H9 (cell line): ENCODE measurements around the gene BICRAL. TPM values are rescaled to one million over a fixed set of nuclear protein-coding genes. Genes with fewer than 3 reads are reported as not detected.
"Not testable (repeated sequence)": the region's sequence is repeated elsewhere in the genome, so short reads cannot be mapped to it uniquely, and the experiment has no call there.

Experiments
- DNase-seq: peaks from one replicate; pipeline ENCODE4 v3.0.0-alpha.2; 2017
- H2AFZ ChIP-seq: one replicate; pipeline ENCODE4 v1.6.1; 2013; ENCODE audit warnings: mild to moderate bottlenecking, low read length, control low read depth, moderate library complexity
- H2AK5ac ChIP-seq: 2 replicates; pipeline ENCODE4 v1.6.1; 2013; ENCODE audit warnings: low read length, control low read depth, mixed read lengths; ENCODE audit not compliant: insufficient read length
- H2BK120ac ChIP-seq: one replicate; pipeline ENCODE4 v1.6.1; 2013; ENCODE audit warnings: low read depth, mild to moderate bottlenecking, low read length, control low read depth, inconsistent platforms; ENCODE audit not compliant: poor library complexity, severe bottlenecking
- H2BK12ac ChIP-seq: 2 replicates; pipeline ENCODE4 v1.6.1; 2013; ENCODE audit warnings: low read length, control low read depth, mixed read lengths, low read depth; ENCODE audit not compliant: insufficient read length
- H2BK15ac ChIP-seq: 2 replicates; pipeline ENCODE4 v1.6.1; 2013; ENCODE audit warnings: low read depth, low read length, control low read depth
- H2BK20ac ChIP-seq: one replicate; pipeline ENCODE4 v1.6.1; 2013; ENCODE audit warnings: low read depth, mild to moderate bottlenecking, low read length, control low read depth, inconsistent platforms; ENCODE audit not compliant: poor library complexity, severe bottlenecking
- H2BK5ac ChIP-seq: 2 replicates; pipeline ENCODE4 v1.6.1; 2013; ENCODE audit warnings: low read length, control low read depth, mixed read lengths; ENCODE audit not compliant: insufficient read length
- H3K14ac ChIP-seq: 2 replicates; pipeline ENCODE4 v1.6.1; 2013; ENCODE audit warnings: low read length, control low read depth; ENCODE audit not compliant: insufficient read depth
- H3K18ac ChIP-seq: 2 replicates; pipeline ENCODE4 v1.6.1; 2013; ENCODE audit warnings: low read depth, mild to moderate bottlenecking, mixed read lengths, low read length, control low read depth; ENCODE audit not compliant: insufficient read length
- H3K23ac ChIP-seq: 2 replicates; pipeline ENCODE4 v1.6.1; 2013; ENCODE audit warnings: low read length, control low read depth, mixed read lengths, low read depth; ENCODE audit not compliant: insufficient read length
- H3K23me2 ChIP-seq: 2 replicates; pipeline ENCODE4 v1.6.1; 2013; ENCODE audit warnings: low read depth, mild to moderate bottlenecking, mixed read lengths, low read length, control low read depth; ENCODE audit not compliant: insufficient read length, poor library complexity, severe bottlenecking
- H3K27ac ChIP-seq: 2 replicates; pipeline ENCODE4 v1.5.1; 2013; ENCODE audit warnings: low read length, control low read depth, mixed read lengths, low read depth; ENCODE audit not compliant: insufficient read length
- H3K27me3 ChIP-seq: 2 replicates; pipeline ENCODE4 v1.6.1; 2013; ENCODE audit warnings: low read length, control low read depth, inconsistent platforms; ENCODE audit not compliant: insufficient read depth
- H3K4ac ChIP-seq: 2 replicates; pipeline ENCODE4 v1.6.1; 2013; ENCODE audit warnings: low read depth, mild to moderate bottlenecking, control low read depth, inconsistent platforms, low read length, moderate library complexity
- H3K4me1 ChIP-seq: 2 replicates; pipeline ENCODE4 v1.6.1; 2013; ENCODE audit warnings: low read length, control low read depth, inconsistent platforms; ENCODE audit not compliant: insufficient read depth
- H3K4me2 ChIP-seq: 2 replicates; pipeline ENCODE4 v1.6.1; 2013; ENCODE audit warnings: low read length, control low read depth, mixed read lengths; ENCODE audit not compliant: insufficient read length, insufficient read depth
- H3K56ac ChIP-seq: 2 replicates; pipeline ENCODE4 v1.6.1; 2013; ENCODE audit warnings: low read depth, mild to moderate bottlenecking, mixed read lengths, low read length, control low read depth; ENCODE audit not compliant: insufficient read length
- H3K79me1 ChIP-seq: 2 replicates; pipeline ENCODE4 v1.6.1; 2013; ENCODE audit warnings: low read depth, mild to moderate bottlenecking, moderate library complexity, low read length, control low read depth, inconsistent platforms; ENCODE audit not compliant: insufficient read depth, poor library complexity, severe bottlenecking
- H3K79me2 ChIP-seq: 2 replicates; pipeline ENCODE4 v1.6.1; 2013; ENCODE audit warnings: low read length, control low read depth, inconsistent platforms; ENCODE audit not compliant: insufficient read depth
- H3K9ac ChIP-seq: 2 replicates; pipeline ENCODE4 v1.6.1; 2013; ENCODE audit warnings: low read length, control low read depth, mixed read lengths; ENCODE audit not compliant: insufficient read length; ENCODE audit errors: extremely low read depth
- H3K9me3 ChIP-seq: one replicate; pipeline ENCODE4 v1.6.1; 2013; ENCODE audit warnings: low read depth, low read length, inconsistent platforms; ENCODE audit not compliant: control insufficient read depth
- H3T11ph ChIP-seq: one replicate; pipeline ENCODE4 v1.6.1; 2013; ENCODE audit warnings: mild to moderate bottlenecking, low read length, control low read depth, inconsistent platforms
- H4K20me1 ChIP-seq: one replicate; pipeline ENCODE4 v1.6.1; 2013; ENCODE audit not compliant: control insufficient read depth, insufficient read length, insufficient read depth
- H4K5ac ChIP-seq: 2 replicates; pipeline ENCODE4 v1.6.1; 2013; ENCODE audit warnings: low read depth, mild to moderate bottlenecking, mixed read lengths, low read length, control low read depth; ENCODE audit not compliant: insufficient read length
- H4K8ac ChIP-seq: replicated peaks from 2 replicates; pipeline ENCODE4 v1.6.1; 2013; ENCODE audit warnings: low read length, control low read depth, mixed read lengths, low read depth; ENCODE audit not compliant: insufficient read length
- H4K91ac ChIP-seq: 2 replicates; pipeline ENCODE4 v1.6.1; 2013; ENCODE audit warnings: low read depth, mild to moderate bottlenecking, moderate library complexity, mixed read lengths, low read length, control low read depth; ENCODE audit not compliant: insufficient read length
- H3K27ac Mint-ChIP-seq, 3 experiments: 2 replicates in 2 of 3; 3 replicates in 1 of 3; pipeline ENCODE4 v1.8.0; 2020 to 2021; ENCODE audit warnings: mixed read lengths in 3 of 3, mild to moderate bottlenecking in 1 of 3, moderate library complexity in 1 of 3
- H3K27me3 Mint-ChIP-seq: 2 replicates; pipeline ENCODE4 v1.8.0; 2021; ENCODE audit warnings: low read depth, mild to moderate bottlenecking, moderate library complexity, mixed read lengths
- H3K36me3 Mint-ChIP-seq, 3 experiments: 2 replicates in 2 of 3; 3 replicates in 1 of 3; pipeline ENCODE4 v1.8.0; 2020 to 2021; ENCODE audit warnings: low read depth in 3 of 3, mixed read lengths in 3 of 3; ENCODE audit not compliant: insufficient read depth in 1 of 3
- H3K4me1 Mint-ChIP-seq, 2 experiments: 2 replicates each; pipeline ENCODE4 v1.8.0; 2020; ENCODE audit warnings: mixed read lengths in 2 of 2
- H3K4me3 Mint-ChIP-seq, 2 experiments: 2 replicates in 1 of 2; 3 replicates in 1 of 2; pipeline ENCODE4 v1.8.0; 2020 to 2021; ENCODE audit warnings: mild to moderate bottlenecking in 2 of 2, mixed read lengths in 2 of 2, moderate library complexity in 1 of 2
- H3K9me3 Mint-ChIP-seq, 2 experiments: 2 replicates in 1 of 2; 3 replicates in 1 of 2; pipeline ENCODE4 v1.8.0; 2020; ENCODE audit warnings: mild to moderate bottlenecking in 2 of 2, mixed read lengths in 2 of 2, moderate library complexity in 1 of 2
- WGBS: extraction: QIAGEN DNeasy Blood & Tissue Kit; methylation state at CpG from one replicate; pipeline ENCODE4 v1.1.7; 2013; ENCODE audit warnings: missing lambda C conversion rate, low lambda C conversion rate, mixed read lengths; ENCODE audit not compliant: insufficient read length; ENCODE audit errors: extremely low coverage; 5-methylcytosine and 5-hydroxymethylcytosine counted together
- total RNA-seq: library from RNA; stranded (reverse); gene quantifications from 2 replicates; pipeline ENCODE4 v1.2.1, GENCODE V29; 2021
- TF ChIP-seq, protein P1 (sequence below): fragments of 200-600 bp; sonication (generic); conservative IDR thresholded peaks from 3 replicates; pipeline ENCODE4 v1.8.0; 2021; ENCODE audit warnings: antibody characterized with exemption, mild to moderate bottlenecking

Gene BICRAL
- total RNA-seq, 1 experiment from 2014 or later: 9.8 TPM

DNA sequence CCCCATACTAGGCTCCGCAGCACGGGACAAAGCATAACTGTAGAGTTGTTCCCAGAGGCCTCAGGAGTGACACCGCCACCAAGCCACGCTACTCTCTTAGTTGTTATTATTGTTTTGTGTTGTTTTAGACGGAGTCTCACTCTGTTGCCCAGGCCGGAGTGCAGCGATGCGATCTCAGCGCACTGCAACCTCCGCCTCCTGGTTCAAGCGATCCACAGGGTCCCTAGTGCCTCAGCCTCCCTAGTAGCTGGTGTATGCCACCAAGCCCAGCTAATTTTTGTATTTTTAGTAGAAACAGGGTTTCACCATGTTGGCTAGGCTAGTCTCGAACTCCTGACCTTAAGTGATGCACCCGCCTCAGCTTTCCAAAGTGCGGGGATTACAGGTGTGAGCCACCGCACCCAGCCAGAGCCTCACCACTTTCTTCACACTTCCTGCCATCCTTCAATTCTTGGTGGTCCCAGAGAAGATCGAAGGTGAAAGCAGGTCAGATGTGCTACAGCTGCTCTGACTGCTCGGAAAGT lies 109.4 kb downstream of the BICRAL start:
- Histone ChIP-seq H3K79me2 (no peaks in the 10 kb centered on the region), H3K23ac (no peak overlapping the region), H4K91ac (no peak overlapping the region), H2AK5ac (no peak overlapping the region), H4K8ac (no peak overlapping the region), H3K4me1 (no peaks in the 10 kb centered on the region; the same call in 1 of the 2 replicates), H3K79me1 (no peaks in the 10 kb centered on the region), H3K9ac (peak overlapping the region; percentile 52), H3K18ac (no peak overlapping the region), H2AFZ (no peak overlapping the region), H2BK120ac (no peak overlapping the region), H2BK15ac (no peak overlapping the region), H2BK20ac (no peak overlapping the region), H3K56ac (no peak overlapping the region), H2BK12ac (no peak overlapping the region), H2BK5ac (no peak overlapping the region), H3K9me3 (no peaks in the 10 kb centered on the region), H3K4me2 (peak overlapping the region; percentile 92), H4K20me1 (no peaks in the 10 kb centered on the region), H4K5ac (no peak overlapping the region), H3K23me2 (peaks cover 6% of the 10 kb centered on the region), H3K4ac (no peak overlapping the region), H3K27me3 (no peaks in the 10 kb centered on the region), H3T11ph (no peak overlapping the region), H3K27ac (no peak overlapping the region), H3K14ac (no peak overlapping the region; the same call in 1 of the 2 replicates)
- WGBS: no CpG with 5 or more reads among the region's 17 CpGs
- TF ChIP-seq, protein P1, sequence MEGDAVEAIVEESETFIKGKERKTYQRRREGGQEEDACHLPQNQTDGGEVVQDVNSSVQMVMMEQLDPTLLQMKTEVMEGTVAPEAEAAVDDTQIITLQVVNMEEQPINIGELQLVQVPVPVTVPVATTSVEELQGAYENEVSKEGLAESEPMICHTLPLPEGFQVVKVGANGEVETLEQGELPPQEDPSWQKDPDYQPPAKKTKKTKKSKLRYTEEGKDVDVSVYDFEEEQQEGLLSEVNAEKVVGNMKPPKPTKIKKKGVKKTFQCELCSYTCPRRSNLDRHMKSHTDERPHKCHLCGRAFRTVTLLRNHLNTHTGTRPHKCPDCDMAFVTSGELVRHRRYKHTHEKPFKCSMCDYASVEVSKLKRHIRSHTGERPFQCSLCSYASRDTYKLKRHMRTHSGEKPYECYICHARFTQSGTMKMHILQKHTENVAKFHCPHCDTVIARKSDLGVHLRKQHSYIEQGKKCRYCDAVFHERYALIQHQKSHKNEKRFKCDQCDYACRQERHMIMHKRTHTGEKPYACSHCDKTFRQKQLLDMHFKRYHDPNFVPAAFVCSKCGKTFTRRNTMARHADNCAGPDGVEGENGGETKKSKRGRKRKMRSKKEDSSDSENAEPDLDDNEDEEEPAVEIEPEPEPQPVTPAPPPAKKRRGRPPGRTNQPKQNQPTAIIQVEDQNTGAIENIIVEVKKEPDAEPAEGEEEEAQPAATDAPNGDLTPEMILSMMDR: no peak
- H3K4me1 Mint-ChIP-seq: peaks cover 10 to 13% of the 10 kb centered on the region in 2 experiments
- no peak for DNase-seq
- H3K27ac Mint-ChIP-seq: peak overlapping the region in 1 of 3 experiments; percentile 95; a peak in 2 of 7 replicates
- no peaks in the 10 kb centered on the region for H3K9me3 Mint-ChIP-seq
- H3K36me3 Mint-ChIP-seq: peaks cover 7 to 27% (median 15%) of the 10 kb centered on the region in 3 experiments; a peak in 6 of 7 replicates
- H3K4me3 Mint-ChIP-seq: peak overlapping the region; percentile 88 to 92
- H3K27me3 Mint-ChIP-seq: no peaks in the 10 kb centered on the region; the same call in 1 of the 2 replicates

DNA sequence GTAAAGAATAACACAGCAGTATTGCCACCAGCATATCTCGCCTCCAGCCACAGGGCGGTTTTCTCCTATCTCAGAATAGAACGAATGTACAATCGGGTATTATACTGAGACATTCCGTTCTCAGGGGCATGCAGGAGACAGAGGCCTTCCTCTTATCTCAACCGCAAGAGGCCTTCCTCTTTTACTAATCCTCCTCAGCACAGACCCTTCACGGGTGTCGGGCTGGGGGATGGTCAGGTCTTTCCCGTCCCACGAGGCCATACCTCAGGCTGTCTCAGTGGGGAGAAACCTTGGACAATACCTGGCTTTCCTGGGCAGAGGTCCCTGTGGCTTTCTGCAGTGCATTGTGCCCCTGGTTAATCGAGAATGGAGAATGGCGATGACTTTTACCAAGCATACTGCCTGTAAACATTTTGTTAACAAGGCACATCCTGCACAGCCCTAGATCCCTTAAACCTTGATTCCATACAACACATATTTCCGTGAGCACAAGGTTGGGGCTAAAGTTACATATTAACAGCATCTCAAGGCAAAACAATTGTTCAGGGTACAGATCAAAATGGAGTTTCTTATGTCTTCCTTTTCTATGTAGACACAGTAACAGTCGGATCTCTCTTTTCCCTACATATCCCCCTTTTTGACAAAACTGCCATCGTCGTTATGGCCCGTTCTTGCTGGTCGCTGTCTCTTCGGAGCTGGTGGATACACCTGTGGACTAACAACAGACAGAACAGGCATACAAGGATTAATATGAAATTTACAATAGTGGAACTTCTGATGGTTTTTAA lies 112.4 kb downstream of the BICRAL start:
- not testable (repeated sequence) for H3K9ac ChIP-seq, H3K56ac ChIP-seq, H2BK20ac ChIP-seq, H3K79me2 ChIP-seq, H2BK12ac ChIP-seq, H3K9me3 Mint-ChIP-seq, H3K4ac ChIP-seq, H4K91ac ChIP-seq, H3K79me1 ChIP-seq, H3K23me2 ChIP-seq, H2AK5ac ChIP-seq, H4K8ac ChIP-seq, H4K20me1 ChIP-seq, H3K36me3 Mint-ChIP-seq, H3K27ac ChIP-seq, H3K27me3 ChIP-seq, H3K14ac ChIP-seq, H2BK5ac ChIP-seq, H4K5ac ChIP-seq, H3K9me3 ChIP-seq, H3K18ac ChIP-seq, H3T11ph ChIP-seq, H2BK15ac ChIP-seq, H2AFZ ChIP-seq, H3K27me3 Mint-ChIP-seq, DNase-seq, H2BK120ac ChIP-seq, H3K23ac ChIP-seq, H3K4me2 ChIP-seq, H3K4me3 Mint-ChIP-seq, H3K4me1 ChIP-seq
- Mint-ChIP-seq H3K4me1 (peaks cover 15 to 17% of the 10 kb centered on the region in 2 experiments), H3K27ac (peak overlapping the region in 2 of 3 experiments; percentile 36 to 50; a peak in 2 of 7 replicates)
- WGBS: no CpG with 5 or more reads among the region's 19 CpGs
